Uterus (tissue), 4 donors: ENCODE data around the gene CAMK1D. TPM values are rescaled to one million over a fixed set of nuclear protein-coding genes. Genes with fewer than 3 reads are reported as not detected.

Source experiments
- DNase-seq, 2 donors: peaks; one replicate each; pipeline ENCODE4 v3.0.0-alpha.2; 2019 to 2020
- H3K27ac ChIP-seq, 2 donors: fragments of 200-600 bp; sonication (generic); 1 replicate in 1 of 2; 2 replicates in 1 of 2; pipeline ENCODE4 v1.5.1; 2016 to 2018
- H3K27me3 ChIP-seq, 2 donors: fragments of 200-600 bp; sonication (generic); one replicate each; pipeline ENCODE4 v1.5.1; 2018 to 2019; ENCODE audit warnings: control low read depth in 1 of 2
- H3K36me3 ChIP-seq, 2 donors: fragments of 200-600 bp; sonication (generic); one replicate each; pipeline ENCODE4 v1.5.1; 2019; ENCODE audit warnings: control low read depth in 1 of 2
- H3K4me1 ChIP-seq, 2 donors: fragments of 200-600 bp; sonication (generic); one replicate each; pipeline ENCODE4 v1.5.1; 2018 to 2019; ENCODE audit warnings: control low read depth in 1 of 2
- H3K4me3 ChIP-seq, 2 donors: fragments of 200-600 bp; sonication (generic); 1 replicate in 1 of 2; 2 replicates in 1 of 2; pipeline ENCODE4 v1.5.1; 2018 to 2019; ENCODE audit warnings: mild to moderate bottlenecking in 1 of 2
- H3K9me3 ChIP-seq, 2 donors: fragments of 200-600 bp; sonication (generic); one replicate each; pipeline ENCODE4 v1.5.1; 2019; ENCODE audit warnings: control low read depth in 1 of 2
- POLR2A ChIP-seq, 2 donors: fragments of 450-650 bp; IDR thresholded peaks; one replicate each; pipeline ENCODE4 v1.6.1; 2016; ENCODE audit warnings: antibody characterized with exemption in 2 of 2, mild to moderate bottlenecking in 1 of 2, moderate library complexity in 1 of 2
- intact Hi-C: fragments of 100-400 bp; cut with DNase I; formaldehyde crosslinking; loops from one replicate; pipeline ENCODE4 v1.15.1; 2023; ENCODE audit warnings: low total_unique reads
- total RNA-seq, 4 donors: library from RNA; depleted of rRNA in 3 of 4; stranded (reverse); fragments of >200 nt in 3 of 4; gene quantifications; one replicate each; pipeline versions ENCODE4 v1.1.0 to v1.2.4, GENCODE V29; 2014 to 2023
- TF ChIP-seq, protein P1 (sequence below), 4 experiments: fragments of 200-600 bp in 2 of 4; fragments of 450-650 bp in 2 of 4; sonication (generic) in 2 of 4; IDR thresholded peaks; one replicate each; pipeline ENCODE4 v1.5.1; 2016 to 2019; ENCODE audit warnings: antibody characterized with exemption in 4 of 4, mild to moderate bottlenecking in 2 of 4, moderate library complexity in 1 of 4
- donor health status: DM: yes; HTN: yes; CAD: no.

Gene CAMK1D
- total RNA-seq, 4 donors from 2014 or later = 3.5 to 48.4 (median 10.8) TPM

DNA sequence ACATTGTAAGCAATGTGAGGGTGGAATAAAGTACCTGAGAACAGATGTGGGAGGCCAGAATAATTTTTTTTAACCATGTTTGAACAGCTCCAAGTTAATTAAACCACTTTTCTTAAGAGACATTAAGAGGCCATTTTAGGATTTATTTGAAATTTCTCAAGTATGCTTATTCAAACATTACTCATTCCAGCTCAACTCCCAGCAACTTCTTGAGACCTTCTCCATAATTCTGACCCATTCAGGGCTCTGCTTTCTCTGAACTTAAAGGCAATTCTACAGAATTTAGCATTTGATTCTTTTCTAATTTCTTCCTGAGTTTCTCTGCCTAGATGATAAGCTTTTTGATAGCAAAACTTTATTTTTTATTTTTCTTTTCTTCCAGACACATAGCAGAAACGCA lies 314.5 kb downstream of the CAMK1D start:
- H3K9me3 ChIP-seq = no peaks in the 10 kb centered on the region
- TF ChIP-seq, protein P1, sequence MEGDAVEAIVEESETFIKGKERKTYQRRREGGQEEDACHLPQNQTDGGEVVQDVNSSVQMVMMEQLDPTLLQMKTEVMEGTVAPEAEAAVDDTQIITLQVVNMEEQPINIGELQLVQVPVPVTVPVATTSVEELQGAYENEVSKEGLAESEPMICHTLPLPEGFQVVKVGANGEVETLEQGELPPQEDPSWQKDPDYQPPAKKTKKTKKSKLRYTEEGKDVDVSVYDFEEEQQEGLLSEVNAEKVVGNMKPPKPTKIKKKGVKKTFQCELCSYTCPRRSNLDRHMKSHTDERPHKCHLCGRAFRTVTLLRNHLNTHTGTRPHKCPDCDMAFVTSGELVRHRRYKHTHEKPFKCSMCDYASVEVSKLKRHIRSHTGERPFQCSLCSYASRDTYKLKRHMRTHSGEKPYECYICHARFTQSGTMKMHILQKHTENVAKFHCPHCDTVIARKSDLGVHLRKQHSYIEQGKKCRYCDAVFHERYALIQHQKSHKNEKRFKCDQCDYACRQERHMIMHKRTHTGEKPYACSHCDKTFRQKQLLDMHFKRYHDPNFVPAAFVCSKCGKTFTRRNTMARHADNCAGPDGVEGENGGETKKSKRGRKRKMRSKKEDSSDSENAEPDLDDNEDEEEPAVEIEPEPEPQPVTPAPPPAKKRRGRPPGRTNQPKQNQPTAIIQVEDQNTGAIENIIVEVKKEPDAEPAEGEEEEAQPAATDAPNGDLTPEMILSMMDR (IDR thresholded peaks at IDR 0.05) = no peak
- TF ChIP-seq POLR2A (IDR thresholded peaks at IDR 0.05) = no peak
- DNase-seq = no peak
- H3K27ac ChIP-seq = no peak overlapping the region
- no peaks in the 10 kb centered on the region for H3K36me3 ChIP-seq
- no peak overlapping the region for H3K4me3 ChIP-seq
- H3K27me3 ChIP-seq = no peaks in the 10 kb centered on the region
- no peaks in the 10 kb centered on the region for H3K4me1 ChIP-seq
- intact Hi-C loops = no loop called here

DNA sequence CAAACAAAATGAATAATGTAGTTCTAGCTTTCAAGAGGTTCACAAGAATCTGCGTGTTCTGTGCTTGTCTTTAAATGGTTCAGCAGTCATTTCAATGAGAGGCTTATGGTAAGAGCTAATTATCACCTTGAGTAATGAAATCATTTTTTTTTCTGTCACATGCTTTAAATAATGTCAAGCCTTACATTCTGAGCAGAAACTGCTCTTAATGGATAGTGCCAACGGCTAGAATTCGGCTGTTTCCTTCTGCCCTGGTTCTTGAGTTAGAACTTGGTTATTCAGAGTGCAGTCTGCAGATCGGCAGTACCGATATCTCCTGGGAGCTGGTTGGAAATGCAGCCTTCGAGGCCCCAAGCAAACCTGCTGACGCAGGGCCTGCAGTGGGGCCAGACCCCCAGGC lies 316.2 kb downstream of the CAMK1D start:
- Histone ChIP-seq H3K9me3 (no peaks in the 10 kb centered on the region), H3K36me3 (no peaks in the 10 kb centered on the region), H3K4me1 (no peaks in the 10 kb centered on the region), H3K27ac (no peak overlapping the region), H3K4me3 (no peak overlapping the region), H3K27me3 (no peaks in the 10 kb centered on the region)
- intact Hi-C loops = no loop called here
- no peak for DNase-seq
- TF ChIP-seq, protein P1 (IDR thresholded peaks at IDR 0.05) = no peak
- TF ChIP-seq POLR2A (IDR thresholded peaks at IDR 0.05) = no peak

DNA sequence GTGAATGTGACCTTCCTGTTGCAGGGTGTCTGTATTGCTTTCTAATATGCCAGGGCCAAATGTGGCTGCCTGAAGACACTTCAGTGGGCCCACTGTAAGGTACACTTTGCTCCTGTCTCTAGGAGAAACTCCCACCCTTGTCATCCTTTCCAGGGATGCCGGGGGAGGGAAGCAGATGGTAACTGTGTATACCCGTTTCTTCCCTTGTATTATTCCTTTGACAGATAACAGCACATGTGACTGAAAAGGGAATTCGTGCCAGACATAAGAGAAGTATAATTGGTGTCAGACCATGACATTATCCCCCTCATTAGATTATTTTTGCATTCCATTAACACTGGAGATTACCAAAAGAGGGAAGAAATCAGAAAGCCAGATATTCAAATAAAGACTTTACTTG lies 317.7 kb downstream of the CAMK1D start:
- H3K36me3 ChIP-seq = no peaks in the 10 kb centered on the region
- H3K4me3 ChIP-seq = no peak overlapping the region
- H3K4me1 ChIP-seq = no peaks in the 10 kb centered on the region
- no peak for DNase-seq
- intact Hi-C loops = no loop called here
- no peaks in the 10 kb centered on the region for H3K27me3 ChIP-seq
- TF ChIP-seq, protein P1 (IDR thresholded peaks at IDR 0.05) = no peak
- TF ChIP-seq POLR2A (IDR thresholded peaks at IDR 0.05) = no peak
- H3K27ac ChIP-seq = no peak overlapping the region
- no peaks in the 10 kb centered on the region for H3K9me3 ChIP-seq

DNA sequence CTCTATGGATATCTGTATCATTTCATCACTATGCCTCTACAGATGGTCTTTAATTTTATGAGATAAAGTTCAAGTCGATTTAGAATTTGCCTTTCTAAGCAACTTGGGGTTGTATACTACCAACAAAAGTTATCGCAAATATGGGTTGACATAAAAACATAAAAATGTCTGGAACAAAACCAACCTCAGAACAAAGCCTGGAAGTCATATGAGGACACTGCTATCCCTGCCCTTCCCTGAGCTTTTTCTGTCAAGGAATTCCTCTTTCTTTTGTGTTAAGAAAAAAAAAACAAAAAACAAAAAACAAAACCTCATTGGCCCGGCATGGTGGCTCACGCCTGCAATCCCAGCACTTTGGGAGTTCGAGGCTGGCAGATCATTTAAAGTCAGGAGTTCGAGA lies 319.3 kb downstream of the CAMK1D start:
- no peak for DNase-seq
- intact Hi-C loops = no loop called here
- H3K27ac ChIP-seq = no peak overlapping the region
- no peak overlapping the region for H3K4me3 ChIP-seq
- no peaks in the 10 kb centered on the region for H3K27me3 ChIP-seq
- no peaks in the 10 kb centered on the region for H3K36me3 ChIP-seq
- no peaks in the 10 kb centered on the region for H3K9me3 ChIP-seq
- TF ChIP-seq, protein P1 (IDR thresholded peaks at IDR 0.05) = no peak
- no peak for TF ChIP-seq POLR2A (IDR thresholded peaks at IDR 0.05)
- no peaks in the 10 kb centered on the region for H3K4me1 ChIP-seq

DNA sequence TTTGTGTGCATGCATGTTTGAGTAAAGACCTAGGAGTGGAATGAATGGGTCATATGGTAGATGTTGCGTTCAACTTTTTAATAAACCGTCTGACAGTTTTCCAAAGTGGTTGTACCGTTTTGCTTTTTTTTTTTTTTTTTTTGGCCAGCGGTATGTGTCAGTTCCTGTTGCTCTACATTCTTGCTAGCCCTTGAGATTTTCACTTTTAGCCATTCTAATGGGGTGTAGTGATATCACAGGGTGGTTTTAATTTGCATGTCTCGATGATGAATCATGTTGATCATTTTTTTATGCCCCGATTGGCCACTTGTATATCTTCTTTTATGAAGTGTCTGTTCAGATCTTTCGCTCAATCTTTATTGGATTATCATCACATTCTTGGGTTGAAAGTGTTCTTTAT lies 320.7 kb downstream of the CAMK1D start:
- Histone ChIP-seq H3K4me3 (no peak overlapping the region), H3K36me3 (no peaks in the 10 kb centered on the region), H3K4me1 (no peaks in the 10 kb centered on the region), H3K27ac (no peak overlapping the region), H3K27me3 (no peaks in the 10 kb centered on the region), H3K9me3 (no peaks in the 10 kb centered on the region)
- intact Hi-C loops = no loop called here
- TF ChIP-seq, protein P1 (IDR thresholded peaks at IDR 0.05) = no peak
- TF ChIP-seq POLR2A (IDR thresholded peaks at IDR 0.05) = no peak
- DNase-seq = no peak
